GM12873 (cell line): ENCODE results near the gene NCF4.

ENCODE experiments used
- CTCF ChIP-seq: IDR thresholded peaks from 2 replicates; pipeline ENCODE4 v1.5.1; 2012; ENCODE audit warnings: low read depth, mild to moderate bottlenecking, moderate library complexity, low read length, control low read depth; ENCODE audit not compliant: insufficient read depth; ENCODE audit errors: missing control alignments

NCF4 gene

GRCh38 chr22:36860821-36861659, at the start of gene NCF4:
TSS of gene NCF4 (plus strand) at chr22:36861006. CDS start at chr22:36861172, 166 bp downstream.
- TF ChIP-seq CTCF = no peak

DNA sequence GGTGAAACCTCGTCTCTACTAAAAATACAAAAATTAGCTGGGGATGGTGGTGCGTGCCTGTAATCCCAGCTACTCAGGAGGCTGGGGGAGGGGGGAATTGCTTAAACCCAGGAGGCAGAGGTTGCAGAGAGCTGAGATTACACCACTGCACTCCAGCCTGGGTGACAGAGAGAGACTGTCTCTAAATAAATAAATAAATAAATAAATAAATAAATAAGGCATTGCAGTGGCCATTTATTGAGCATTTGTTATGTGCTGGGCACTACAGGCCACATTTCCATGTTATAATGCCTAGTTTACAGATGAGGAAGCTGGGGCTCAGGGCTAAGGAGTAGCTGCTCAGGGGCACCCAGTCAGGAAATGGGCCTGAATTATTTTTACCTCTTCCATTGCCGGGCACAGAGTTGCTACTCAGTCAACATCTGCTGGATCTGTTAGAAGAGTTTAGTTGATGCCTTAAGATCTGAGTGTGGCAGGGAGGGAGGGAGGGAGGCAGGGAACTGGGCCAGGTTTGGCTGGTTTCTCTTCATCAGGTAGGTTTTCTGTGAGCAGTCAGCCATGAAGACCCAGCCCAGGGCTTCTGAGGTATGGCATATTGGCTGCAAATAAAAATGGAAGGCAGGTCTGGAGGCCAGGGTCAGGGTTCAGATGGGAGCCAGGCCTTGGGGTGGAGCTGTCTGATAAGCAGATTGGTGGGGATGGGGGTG, 49.6 kb upstream of the NCF4 start:
- TF ChIP-seq CTCF = no peak

DNA sequence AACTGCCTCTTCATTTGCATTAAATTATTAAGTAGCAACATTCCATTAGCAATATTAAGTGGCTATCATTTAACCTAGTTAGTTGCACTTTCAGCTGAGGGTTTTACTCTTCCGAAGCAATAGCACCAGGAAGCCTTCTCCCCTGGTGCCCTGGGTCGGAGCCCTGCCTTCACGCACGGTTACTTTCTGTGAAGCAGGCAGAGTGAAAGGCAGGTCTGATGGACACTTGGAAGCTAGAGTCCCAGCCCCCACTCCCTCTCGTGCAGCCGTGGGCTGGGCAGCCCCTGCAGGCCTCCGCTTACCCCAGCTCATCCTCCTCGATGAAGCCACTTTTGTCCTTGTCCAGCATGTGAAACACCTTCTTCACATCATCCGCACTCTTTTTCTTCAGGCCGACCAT, 46.0 kb upstream of the NCF4 start:
- no peak for TF ChIP-seq CTCF

DNA sequence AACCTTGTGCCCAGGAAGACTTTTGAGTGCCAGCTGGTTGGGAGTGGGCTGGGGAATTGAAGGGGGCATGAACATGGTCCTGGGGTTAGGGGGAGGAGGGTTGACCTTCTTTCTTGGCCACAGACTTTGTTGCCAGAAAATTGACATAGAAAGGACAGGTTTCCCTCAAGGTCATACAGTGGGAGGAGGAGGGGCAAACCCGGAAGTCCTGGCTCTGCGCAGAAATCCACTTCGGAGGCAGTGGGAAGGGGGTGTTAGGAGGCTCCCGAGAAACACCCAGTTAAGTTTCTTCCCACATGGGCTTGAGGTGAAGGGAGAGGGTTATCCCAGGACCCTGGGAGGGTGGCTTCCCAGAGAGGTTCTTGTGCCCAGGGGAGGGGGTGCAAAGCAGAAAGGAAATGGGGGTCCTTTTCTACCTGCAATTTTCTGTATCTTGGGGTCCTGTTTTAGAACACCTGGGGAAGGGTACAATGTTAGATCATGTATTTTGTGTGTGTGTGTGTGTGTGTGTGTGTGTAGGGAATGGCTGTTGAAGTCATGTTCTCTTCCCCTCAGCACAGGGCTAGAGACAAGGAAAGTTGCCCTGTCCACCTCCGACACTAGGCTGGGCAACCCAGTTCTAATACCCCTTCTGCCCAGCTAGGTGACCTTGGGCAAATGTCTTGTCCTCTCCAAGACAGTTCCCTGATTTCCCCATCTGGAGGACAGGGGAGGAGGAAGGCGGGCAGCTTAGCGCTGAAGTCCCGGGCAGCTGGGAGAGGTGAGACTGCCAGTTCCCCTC, 45.1 kb upstream of the NCF4 start:
- no peak for TF ChIP-seq CTCF

- no peak for TF ChIP-seq CTCF
These were observed 44.5 kb upstream of the NCF4 start for GRCh38 chr22:36816339-36816635.

- TF ChIP-seq CTCF = no peak
These were observed 43.9 kb upstream of the NCF4 start, which contains the start of gene PVALB for GRCh38 chr22:36816636-36817524. TSS of gene PVALB (minus strand) at chr22:36817035. CDS start at chr22:36817005, 30 bp downstream.
